Parathyroid adenoma (tissue), 2 donors: ENCODE results near the gene VAPB.

Experiments
- H2AFZ ChIP-seq: fragments of 300-600 bp; sonication (generic); one replicate; pipeline ENCODE4 v1.7.0; 2017; ENCODE audit warnings: antibody characterized with exemption, mild to moderate bottlenecking
- H3K27ac ChIP-seq: fragments of 300-600 bp; sonication (generic); one replicate; pipeline ENCODE4 v1.7.0; 2017
- H3K27me3 ChIP-seq: fragments of 300-600 bp; sonication (generic); one replicate; pipeline ENCODE4 v1.7.0; 2017; ENCODE audit warnings: low read length; ENCODE audit not compliant: control insufficient read depth, insufficient read depth
- H3K36me3 ChIP-seq: fragments of 300-600 bp; sonication (generic); one replicate; pipeline ENCODE4 v1.7.0; 2017; ENCODE audit warnings: low read length; ENCODE audit not compliant: control insufficient read depth, insufficient read depth
- H3K4me1 ChIP-seq: fragments of 300-600 bp; sonication (generic); one replicate; pipeline ENCODE4 v1.7.0; 2017; ENCODE audit warnings: control low read depth
- H3K4me2 ChIP-seq: fragments of 300-600 bp; sonication (generic); one replicate; pipeline ENCODE4 v1.7.0; 2017; ENCODE audit warnings: low read length
- H3K4me3 ChIP-seq: fragments of 300-600 bp; sonication (generic); one replicate; pipeline ENCODE4 v1.7.0; 2017; ENCODE audit warnings: low read depth, low read length
- H3K79me2 ChIP-seq: fragments of 300-600 bp; sonication (generic); one replicate; pipeline ENCODE4 v1.7.0; 2017; ENCODE audit warnings: control low read depth
- H3K9ac ChIP-seq: fragments of 300-600 bp; sonication (generic); one replicate; pipeline ENCODE4 v1.7.0; 2017; ENCODE audit warnings: mild to moderate bottlenecking
- H3K9me3 ChIP-seq: fragments of 300-600 bp; sonication (generic); one replicate; pipeline ENCODE4 v1.7.0; 2017; ENCODE audit warnings: low read length; ENCODE audit not compliant: control insufficient read depth
- CTCF ChIP-seq: fragments of 300-600 bp; sonication (generic); IDR thresholded peaks from one replicate; pipeline ENCODE4 v1.7.0; 2017; ENCODE audit warnings: antibody characterized with exemption, mild to moderate bottlenecking
- donor health status: primary hyperparathyroidism.

VAPB gene

DNA sequence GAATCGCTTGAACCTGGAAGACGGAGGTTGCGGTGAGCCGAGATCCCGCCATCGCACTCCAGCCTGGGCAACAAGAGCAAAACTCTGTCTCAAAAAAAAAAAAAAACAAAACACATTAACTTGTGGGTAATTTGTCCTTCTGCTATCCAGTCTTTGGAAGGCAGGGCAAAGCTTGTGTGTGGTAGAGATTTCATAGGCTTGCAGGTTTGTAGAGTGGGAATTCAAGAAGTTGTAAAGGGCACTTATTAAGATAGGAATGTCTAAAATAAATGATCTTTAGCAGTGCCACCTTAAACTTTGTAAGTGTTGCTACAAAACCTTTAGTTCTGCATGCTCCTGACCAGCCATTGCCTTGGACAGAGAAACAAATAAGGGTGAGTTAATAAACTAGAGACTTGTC lies 8.4 kb downstream of the VAPB start:
- peaks cover 84% of the 10 kb centered on the region for H3K79me2 ChIP-seq
- no peak overlapping the region for H3K9ac ChIP-seq
- no peak overlapping the region for H3K27ac ChIP-seq
- no peaks in the 10 kb centered on the region for H3K9me3 ChIP-seq
- TF ChIP-seq CTCF: no peak
- H3K36me3 ChIP-seq: no peaks in the 10 kb centered on the region
- H2AFZ ChIP-seq: no peak overlapping the region
- H3K4me3 ChIP-seq: no peak overlapping the region
- no peak overlapping the region for H3K4me2 ChIP-seq
- no peaks in the 10 kb centered on the region for H3K27me3 ChIP-seq
- H3K4me1 ChIP-seq: peaks cover 7% of the 10 kb centered on the region

DNA sequence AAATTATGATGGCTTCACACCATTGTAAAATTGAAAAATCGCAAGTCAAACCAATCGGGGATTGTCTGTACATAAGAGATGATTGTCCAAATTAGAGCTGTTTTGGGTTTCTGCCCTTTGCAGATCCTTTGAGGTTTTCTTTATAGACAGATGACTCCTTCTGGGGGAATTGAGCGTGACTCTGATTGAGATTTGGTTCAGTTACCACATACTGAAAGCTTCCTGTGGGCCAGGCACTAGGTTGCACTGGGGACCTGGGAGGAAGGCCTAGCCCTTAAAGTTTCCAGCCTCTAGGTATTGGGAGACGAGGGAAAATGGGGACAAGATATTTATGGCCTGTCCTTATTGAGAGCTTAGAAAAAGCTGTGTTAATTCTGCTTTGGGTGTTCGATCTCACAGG lies 9.2 kb downstream of the VAPB start:
- Histone ChIP-seq H3K4me3 (no peak overlapping the region), H3K4me2 (no peak overlapping the region), H3K27ac (no peak overlapping the region), H3K36me3 (no peaks in the 10 kb centered on the region), H3K79me2 (peaks cover 80% of the 10 kb centered on the region), H3K9me3 (no peaks in the 10 kb centered on the region), H3K4me1 (peaks cover 9% of the 10 kb centered on the region), H2AFZ (no peak overlapping the region), H3K9ac (no peak overlapping the region), H3K27me3 (no peaks in the 10 kb centered on the region)
- no peak for TF ChIP-seq CTCF

DNA sequence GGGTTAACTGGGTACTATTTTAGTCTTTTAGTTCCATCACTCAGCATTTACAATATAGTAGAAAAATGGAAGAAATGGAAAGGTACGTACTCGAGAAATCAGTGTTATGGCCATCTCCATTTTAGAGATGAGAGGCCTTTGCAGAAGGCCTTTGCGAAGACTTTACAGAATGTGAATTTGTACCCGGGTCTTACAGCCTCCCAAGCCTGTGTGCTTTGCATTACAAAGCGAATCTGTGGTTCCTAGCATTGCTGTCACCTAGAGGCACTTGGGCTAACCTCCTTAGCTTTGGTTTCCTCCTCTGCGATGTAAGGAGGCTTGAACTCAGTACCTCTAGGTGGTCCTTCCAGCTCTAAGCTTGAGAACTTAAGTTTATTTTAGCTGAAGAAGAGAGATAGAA lies 10.9 kb downstream of the VAPB start:
- H3K27ac ChIP-seq: no peak overlapping the region
- no peak for TF ChIP-seq CTCF
- H3K9me3 ChIP-seq: no peaks in the 10 kb centered on the region
- no peaks in the 10 kb centered on the region for H3K27me3 ChIP-seq
- H3K79me2 ChIP-seq: peaks cover 68% of the 10 kb centered on the region
- H3K36me3 ChIP-seq: no peaks in the 10 kb centered on the region
- no peak overlapping the region for H3K4me3 ChIP-seq
- no peak overlapping the region for H2AFZ ChIP-seq
- H3K4me1 ChIP-seq: peaks cover 12% of the 10 kb centered on the region
- H3K9ac ChIP-seq: no peak overlapping the region
- H3K4me2 ChIP-seq: no peak overlapping the region

DNA sequence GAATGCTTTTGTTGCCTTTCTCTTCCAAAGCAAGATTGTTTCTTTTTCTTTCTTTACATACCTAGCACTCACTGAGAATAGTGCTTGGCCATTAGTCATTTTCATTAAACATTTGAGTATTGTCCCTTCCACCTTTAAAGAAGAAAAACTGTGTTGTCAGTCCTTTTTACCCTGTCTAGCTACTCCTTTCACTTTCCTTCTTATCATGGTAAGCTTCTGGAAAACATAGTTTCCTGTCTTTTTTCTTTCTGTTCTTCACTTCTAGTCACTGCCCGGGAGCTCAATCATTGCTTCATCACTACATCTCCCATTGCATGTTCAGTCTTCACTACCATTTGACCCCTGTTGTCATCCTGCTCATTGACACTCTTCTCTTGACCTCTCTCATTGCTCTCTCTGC lies 12.1 kb downstream of the VAPB start:
- H3K4me2 ChIP-seq: no peak overlapping the region
- peaks cover 10% of the 10 kb centered on the region for H3K4me1 ChIP-seq
- no peak for TF ChIP-seq CTCF
- H3K27ac ChIP-seq: no peak overlapping the region
- H3K79me2 ChIP-seq: peaks cover 55% of the 10 kb centered on the region
- no peaks in the 10 kb centered on the region for H3K9me3 ChIP-seq
- H3K9ac ChIP-seq: no peak overlapping the region
- H2AFZ ChIP-seq: no peak overlapping the region
- H3K27me3 ChIP-seq: no peaks in the 10 kb centered on the region
- H3K36me3 ChIP-seq: no peaks in the 10 kb centered on the region
- H3K4me3 ChIP-seq: no peak overlapping the region

- no peak overlapping the region for H3K4me3 ChIP-seq
- H3K36me3 ChIP-seq: no peaks in the 10 kb centered on the region
- H3K27me3 ChIP-seq: no peaks in the 10 kb centered on the region
- no peak overlapping the region for H3K27ac ChIP-seq
- H3K9ac ChIP-seq: no peak overlapping the region
- no peak for TF ChIP-seq CTCF
- H3K4me1 ChIP-seq: peaks cover 15% of the 10 kb centered on the region
- no peak overlapping the region for H3K4me2 ChIP-seq
- H3K79me2 ChIP-seq: peaks cover 44% of the 10 kb centered on the region
- no peaks in the 10 kb centered on the region for H3K9me3 ChIP-seq
- H2AFZ ChIP-seq: no peak overlapping the region
Measured at GRCh38 chr20:58402305-58402704, 13.3 kb downstream of the VAPB start.
